K562 (cell line): ENCODE measurements around the gene BPTF. TPM values are rescaled to one million over a fixed set of nuclear protein-coding genes. Genes with fewer than 3 reads are reported as not detected.

ENCODE experiments used
- FOXK1 ChIP-seq: sonication (generic); formaldehyde crosslinking; IDR thresholded peaks from 2 replicates; pipeline ENCODE4 v1.8.0; 2022; ENCODE audit warnings: missing genetic modification reagents, mild to moderate bottlenecking, borderline replicate concordance
- FOXK2 ChIP-seq, 2 experiments: fragments of 450-650 bp; IDR thresholded peaks in 1 of 2; conservative IDR thresholded peaks in 1 of 2; 2 replicates each; pipeline ENCODE4 v1.6.1; 2016; ENCODE audit warnings: low read depth in 2 of 2, mild to moderate bottlenecking in 1 of 2
- JUND ChIP-seq, 2 experiments: IDR thresholded peaks; 2 replicates in 1 of 2; 3 replicates in 1 of 2; pipeline ENCODE4 v1.6.1; 2011; ENCODE audit warnings: borderline replicate concordance in 2 of 2, low read depth in 2 of 2, low read length in 2 of 2, improper control_type of control experiment in 1 of 2, missing biosample characterization in 1 of 2, missing genetic modification characterization in 1 of 2, missing genetic modification reagents in 1 of 2
- LEF1 ChIP-seq: fragments of 450-650 bp; IDR thresholded peaks from 2 replicates; pipeline ENCODE4 v1.6.1; 2016; ENCODE audit warnings: mild to moderate bottlenecking
- MTA3 ChIP-seq: fragments of 450-650 bp; formaldehyde crosslinking; IDR thresholded peaks from 2 replicates; pipeline ENCODE4 v1.6.1; 2017; ENCODE audit warnings: mild to moderate bottlenecking, borderline replicate concordance
- SOX6 ChIP-seq: fragments of 450-650 bp; IDR thresholded peaks from 2 replicates; pipeline ENCODE4 v1.6.1; 2014; ENCODE audit warnings: mild to moderate bottlenecking
- TCF7 ChIP-seq: sonication (generic); IDR thresholded peaks from 2 replicates; pipeline ENCODE4 v1.6.1; 2016; ENCODE audit warnings: antibody characterized with exemption, borderline replicate concordance
- ZNF140 ChIP-seq: fragments of 250-450 bp; sonication (Bioruptor Pico); IDR thresholded peaks from 2 replicates; pipeline ENCODE4 v1.8.0; 2021; ENCODE audit warnings: moderate library complexity, mild to moderate bottlenecking, inconsistent platforms
- ZNF146 ChIP-seq: IDR thresholded peaks from one replicate; pipeline ENCODE4 v1.6.1; 2018; ENCODE audit warnings: missing compliant biosample characterization; ENCODE audit not compliant: unreplicated experiment
- ZNF24 ChIP-seq: fragments of 450-650 bp; IDR thresholded peaks from 2 replicates; pipeline ENCODE4 v1.6.1; 2016
- ZNF507 ChIP-seq: conservative IDR thresholded peaks from 2 replicates; pipeline ENCODE4 v1.6.1; 2017; ENCODE audit warnings: missing genetic modification characterization, missing compliant biosample characterization
- polyA plus RNA-seq, 8 experiments: library from polyadenylated mRNA; depleted of rRNA in 4 of 8; stranded (reverse) in 5 of 8; unstranded in 3 of 8; fragments of >200 nt; fragmentation: Nextera tagmentation in 2 of 8; fragmentation: Illumina TruSeq in 1 of 8; extraction: Ambion mirVana in 2 of 8; extraction: Trizol in 1 of 8; gene quantifications; 2 replicates each; pipeline versions ENCODE4 v1.2.1 to v1.2.3, GENCODE V29; 2011 to 2014; ENCODE audit warnings: inconsistent platforms in 1 of 8, missing spikeins in 1 of 8
- total RNA-seq, 7 experiments: library from RNA; depleted of rRNA in 6 of 7; stranded (reverse); fragments of >200 nt in 6 of 7; fragmentation: Illumina TruSeq in 2 of 7; extraction: Trizol in 2 of 7; gene quantifications; 2 replicates each; pipeline versions ENCODE4 v1.2.1 to v1.2.3, GENCODE V29; 2011 to 2021; ENCODE audit warnings: low replicate concordance in 1 of 7
- TF ChIP-seq, protein P1 (sequence below): sonication (generic); formaldehyde crosslinking; IDR thresholded peaks from 2 replicates; pipeline ENCODE4 v1.8.0; 2022; ENCODE audit warnings: missing genetic modification reagents, mild to moderate bottlenecking, moderate library complexity, borderline replicate concordance
- TF ChIP-seq, protein P2 (sequence below): fragments of 450-650 bp; IDR thresholded peaks from 2 replicates; pipeline ENCODE4 v1.6.1; 2016
- TF ChIP-seq, protein P3 (sequence below): fragments of 450-650 bp; IDR thresholded peaks from 2 replicates; pipeline ENCODE4 v1.6.1; 2016; ENCODE audit warnings: mild to moderate bottlenecking, moderate library complexity

The BPTF gene
- total and polyA plus RNA-seq, 9 of the 15 experiments (the other 6 are each of a cell fraction or from before 2014, with no cell fraction given), result 12.5 to 52.1 (median 26.9) TPM

DNA sequence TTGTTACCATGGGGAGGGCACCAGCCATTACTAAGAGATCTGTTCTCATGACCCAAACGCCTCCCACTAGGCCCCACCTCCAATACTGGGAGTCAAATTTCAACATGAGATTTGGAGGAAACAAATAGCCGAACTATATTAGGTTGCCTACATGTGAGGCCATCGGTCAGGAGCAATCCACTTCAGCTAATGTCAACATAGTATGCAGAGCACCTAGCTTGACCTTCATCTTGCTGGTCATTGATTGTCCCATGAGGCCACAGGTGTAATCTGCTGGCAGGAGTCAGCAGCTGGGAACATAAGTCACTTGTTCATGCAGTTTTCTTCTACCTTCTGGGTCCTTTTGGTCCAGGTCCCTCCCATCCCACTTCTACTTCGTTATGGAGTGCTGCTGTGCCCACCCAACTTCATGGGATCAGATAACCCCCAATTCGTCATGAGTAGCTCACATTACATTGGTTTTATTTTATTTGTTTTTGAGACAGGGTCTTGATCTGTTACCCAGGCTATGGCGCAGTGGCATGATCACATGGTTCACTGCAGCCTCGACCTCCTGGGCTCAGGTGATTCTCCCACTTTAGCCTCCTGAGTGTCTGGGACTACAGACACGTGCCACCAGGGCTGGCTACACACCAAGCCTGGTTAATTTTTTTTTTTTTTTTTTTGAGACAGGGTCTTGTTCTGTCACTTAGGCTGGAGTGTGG lies 204.4 kb downstream of the BPTF start (continued):
- TF ChIP-seq JUND (IDR thresholded peaks at IDR 0.05; ENCODE audit: borderline replicate concordance, low read depth, low read length) (0 out of 2 replicates have a peak, but pooled peaks have one; percentile 2), JUND (tag; IDR thresholded peaks at IDR 0.05; ENCODE audit: borderline replicate concordance, low read depth, low read length) (no peak), ZNF146 (no peak), SOX6 (peak; percentile 53; the same call in 1 of the 2 replicates), ZNF24 (peak; percentile 56; the same call in 1 of the 2 replicates), ZNF507 (no peak), ZNF140 (no peak), TCF7 (no peak), LEF1 (no peak), FOXK1 (no peak), MTA3 (0 out of 2 replicates have a peak, but pooled peaks have one; percentile 35), FOXK2 (conservative IDR thresholded peaks at IDR 0.05 in 1 of 2, IDR thresholded peaks at IDR 0.05 in 1 of 2; ENCODE audit: low read depth in 2 of 2) (peak; percentile 37 to 68; a peak in 2 of 4 replicates)
- TF ChIP-seq, protein P1, sequence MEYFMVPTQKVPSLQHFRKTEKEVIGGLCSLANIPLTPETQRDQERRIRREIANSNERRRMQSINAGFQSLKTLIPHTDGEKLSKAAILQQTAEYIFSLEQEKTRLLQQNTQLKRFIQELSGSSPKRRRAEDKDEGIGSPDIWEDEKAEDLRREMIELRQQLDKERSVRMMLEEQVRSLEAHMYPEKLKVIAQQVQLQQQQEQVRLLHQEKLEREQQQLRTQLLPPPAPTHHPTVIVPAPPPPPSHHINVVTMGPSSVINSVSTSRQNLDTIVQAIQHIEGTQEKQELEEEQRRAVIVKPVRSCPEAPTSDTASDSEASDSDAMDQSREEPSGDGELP (CRISPR knock-in tag), result peak; percentile 50
- TF ChIP-seq, protein P2, sequence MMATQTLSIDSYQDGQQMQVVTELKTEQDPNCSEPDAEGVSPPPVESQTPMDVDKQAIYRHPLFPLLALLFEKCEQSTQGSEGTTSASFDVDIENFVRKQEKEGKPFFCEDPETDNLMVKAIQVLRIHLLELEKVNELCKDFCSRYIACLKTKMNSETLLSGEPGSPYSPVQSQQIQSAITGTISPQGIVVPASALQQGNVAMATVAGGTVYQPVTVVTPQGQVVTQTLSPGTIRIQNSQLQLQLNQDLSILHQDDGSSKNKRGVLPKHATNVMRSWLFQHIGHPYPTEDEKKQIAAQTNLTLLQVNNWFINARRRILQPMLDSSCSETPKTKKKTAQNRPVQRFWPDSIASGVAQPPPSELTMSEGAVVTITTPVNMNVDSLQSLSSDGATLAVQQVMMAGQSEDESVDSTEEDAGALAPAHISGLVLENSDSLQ, result peak; percentile 68
- TF ChIP-seq, protein P3, sequence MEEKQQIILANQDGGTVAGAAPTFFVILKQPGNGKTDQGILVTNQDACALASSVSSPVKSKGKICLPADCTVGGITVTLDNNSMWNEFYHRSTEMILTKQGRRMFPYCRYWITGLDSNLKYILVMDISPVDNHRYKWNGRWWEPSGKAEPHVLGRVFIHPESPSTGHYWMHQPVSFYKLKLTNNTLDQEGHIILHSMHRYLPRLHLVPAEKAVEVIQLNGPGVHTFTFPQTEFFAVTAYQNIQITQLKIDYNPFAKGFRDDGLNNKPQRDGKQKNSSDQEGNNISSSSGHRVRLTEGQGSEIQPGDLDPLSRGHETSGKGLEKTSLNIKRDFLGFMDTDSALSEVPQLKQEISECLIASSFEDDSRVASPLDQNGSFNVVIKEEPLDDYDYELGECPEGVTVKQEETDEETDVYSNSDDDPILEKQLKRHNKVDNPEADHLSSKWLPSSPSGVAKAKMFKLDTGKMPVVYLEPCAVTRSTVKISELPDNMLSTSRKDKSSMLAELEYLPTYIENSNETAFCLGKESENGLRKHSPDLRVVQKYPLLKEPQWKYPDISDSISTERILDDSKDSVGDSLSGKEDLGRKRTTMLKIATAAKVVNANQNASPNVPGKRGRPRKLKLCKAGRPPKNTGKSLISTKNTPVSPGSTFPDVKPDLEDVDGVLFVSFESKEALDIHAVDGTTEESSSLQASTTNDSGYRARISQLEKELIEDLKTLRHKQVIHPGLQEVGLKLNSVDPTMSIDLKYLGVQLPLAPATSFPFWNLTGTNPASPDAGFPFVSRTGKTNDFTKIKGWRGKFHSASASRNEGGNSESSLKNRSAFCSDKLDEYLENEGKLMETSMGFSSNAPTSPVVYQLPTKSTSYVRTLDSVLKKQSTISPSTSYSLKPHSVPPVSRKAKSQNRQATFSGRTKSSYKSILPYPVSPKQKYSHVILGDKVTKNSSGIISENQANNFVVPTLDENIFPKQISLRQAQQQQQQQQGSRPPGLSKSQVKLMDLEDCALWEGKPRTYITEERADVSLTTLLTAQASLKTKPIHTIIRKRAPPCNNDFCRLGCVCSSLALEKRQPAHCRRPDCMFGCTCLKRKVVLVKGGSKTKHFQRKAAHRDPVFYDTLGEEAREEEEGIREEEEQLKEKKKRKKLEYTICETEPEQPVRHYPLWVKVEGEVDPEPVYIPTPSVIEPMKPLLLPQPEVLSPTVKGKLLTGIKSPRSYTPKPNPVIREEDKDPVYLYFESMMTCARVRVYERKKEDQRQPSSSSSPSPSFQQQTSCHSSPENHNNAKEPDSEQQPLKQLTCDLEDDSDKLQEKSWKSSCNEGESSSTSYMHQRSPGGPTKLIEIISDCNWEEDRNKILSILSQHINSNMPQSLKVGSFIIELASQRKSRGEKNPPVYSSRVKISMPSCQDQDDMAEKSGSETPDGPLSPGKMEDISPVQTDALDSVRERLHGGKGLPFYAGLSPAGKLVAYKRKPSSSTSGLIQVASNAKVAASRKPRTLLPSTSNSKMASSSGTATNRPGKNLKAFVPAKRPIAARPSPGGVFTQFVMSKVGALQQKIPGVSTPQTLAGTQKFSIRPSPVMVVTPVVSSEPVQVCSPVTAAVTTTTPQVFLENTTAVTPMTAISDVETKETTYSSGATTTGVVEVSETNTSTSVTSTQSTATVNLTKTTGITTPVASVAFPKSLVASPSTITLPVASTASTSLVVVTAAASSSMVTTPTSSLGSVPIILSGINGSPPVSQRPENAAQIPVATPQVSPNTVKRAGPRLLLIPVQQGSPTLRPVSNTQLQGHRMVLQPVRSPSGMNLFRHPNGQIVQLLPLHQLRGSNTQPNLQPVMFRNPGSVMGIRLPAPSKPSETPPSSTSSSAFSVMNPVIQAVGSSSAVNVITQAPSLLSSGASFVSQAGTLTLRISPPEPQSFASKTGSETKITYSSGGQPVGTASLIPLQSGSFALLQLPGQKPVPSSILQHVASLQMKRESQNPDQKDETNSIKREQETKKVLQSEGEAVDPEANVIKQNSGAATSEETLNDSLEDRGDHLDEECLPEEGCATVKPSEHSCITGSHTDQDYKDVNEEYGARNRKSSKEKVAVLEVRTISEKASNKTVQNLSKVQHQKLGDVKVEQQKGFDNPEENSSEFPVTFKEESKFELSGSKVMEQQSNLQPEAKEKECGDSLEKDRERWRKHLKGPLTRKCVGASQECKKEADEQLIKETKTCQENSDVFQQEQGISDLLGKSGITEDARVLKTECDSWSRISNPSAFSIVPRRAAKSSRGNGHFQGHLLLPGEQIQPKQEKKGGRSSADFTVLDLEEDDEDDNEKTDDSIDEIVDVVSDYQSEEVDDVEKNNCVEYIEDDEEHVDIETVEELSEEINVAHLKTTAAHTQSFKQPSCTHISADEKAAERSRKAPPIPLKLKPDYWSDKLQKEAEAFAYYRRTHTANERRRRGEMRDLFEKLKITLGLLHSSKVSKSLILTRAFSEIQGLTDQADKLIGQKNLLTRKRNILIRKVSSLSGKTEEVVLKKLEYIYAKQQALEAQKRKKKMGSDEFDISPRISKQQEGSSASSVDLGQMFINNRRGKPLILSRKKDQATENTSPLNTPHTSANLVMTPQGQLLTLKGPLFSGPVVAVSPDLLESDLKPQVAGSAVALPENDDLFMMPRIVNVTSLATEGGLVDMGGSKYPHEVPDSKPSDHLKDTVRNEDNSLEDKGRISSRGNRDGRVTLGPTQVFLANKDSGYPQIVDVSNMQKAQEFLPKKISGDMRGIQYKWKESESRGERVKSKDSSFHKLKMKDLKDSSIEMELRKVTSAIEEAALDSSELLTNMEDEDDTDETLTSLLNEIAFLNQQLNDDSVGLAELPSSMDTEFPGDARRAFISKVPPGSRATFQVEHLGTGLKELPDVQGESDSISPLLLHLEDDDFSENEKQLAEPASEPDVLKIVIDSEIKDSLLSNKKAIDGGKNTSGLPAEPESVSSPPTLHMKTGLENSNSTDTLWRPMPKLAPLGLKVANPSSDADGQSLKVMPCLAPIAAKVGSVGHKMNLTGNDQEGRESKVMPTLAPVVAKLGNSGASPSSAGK, result 0 out of 2 replicates have a peak, but pooled peaks have one; percentile 11
